Neural progenitor cell (in vitro differentiated cells): Measurements from ENCODE around the gene DAP3. TPM values are rescaled to one million over a fixed set of nuclear protein-coding genes. Genes with fewer than 3 reads are reported as not detected.

ENCODE experiments used
- DNase-seq: peaks from one replicate; pipeline ENCODE4 v3.0.0-alpha.2; 2016; ENCODE audit warnings: low spot score
- H2AFZ ChIP-seq: fragments of 200-600 bp; sonication (generic); replicated peaks from 2 replicates; pipeline ENCODE4 v1.6.1; 2016; ENCODE audit warnings: antibody characterized with exemption
- H3F3A ChIP-seq: fragments of 200-600 bp; sonication (generic); 2 replicates; pipeline ENCODE4 v1.6.1; 2016; ENCODE audit warnings: antibody characterized with exemption, low read depth
- H3K27ac ChIP-seq: fragments of 200-600 bp; sonication (generic); 2 replicates; pipeline ENCODE4 v1.5.1; 2016; ENCODE audit warnings: mild to moderate bottlenecking
- H3K27me3 ChIP-seq: fragments of 200-600 bp; sonication (generic); 2 replicates; pipeline ENCODE4 v1.6.1; 2016; ENCODE audit warnings: mild to moderate bottlenecking, moderate library complexity
- H3K36me3 ChIP-seq: fragments of 200-600 bp; sonication (generic); 2 replicates; pipeline ENCODE4 v1.5.1; 2016
- H3K4me1 ChIP-seq: fragments of 200-600 bp; sonication (generic); 2 replicates; pipeline ENCODE4 v1.6.1; 2016; ENCODE audit warnings: mixed run types
- H3K4me2 ChIP-seq: fragments of 200-600 bp; sonication (generic); 2 replicates; pipeline ENCODE4 v1.6.1; 2016
- H3K4me3 ChIP-seq: fragments of 200-600 bp; sonication (generic); 2 replicates; pipeline ENCODE4 v1.5.1; 2016
- H3K79me2 ChIP-seq: fragments of 200-600 bp; sonication (generic); 2 replicates; pipeline ENCODE4 v1.6.1; 2016; ENCODE audit warnings: low read depth
- H3K9ac ChIP-seq: fragments of 200-600 bp; sonication (generic); 2 replicates; pipeline ENCODE4 v1.6.1; 2016
- H3K9me3 ChIP-seq: fragments of 200-600 bp; sonication (generic); 2 replicates; pipeline ENCODE4 v1.5.1; 2016; ENCODE audit warnings: low read depth
- H4K20me1 ChIP-seq: fragments of 200-600 bp; sonication (generic); 2 replicates; pipeline ENCODE4 v1.6.1; 2016; ENCODE audit warnings: low read depth
- H3K27ac Mint-ChIP-seq: 3 replicates; pipeline ENCODE4 v1.8.0; 2021; ENCODE audit warnings: mixed read lengths
- H3K27me3 Mint-ChIP-seq: 2 replicates; pipeline ENCODE4 v1.8.0; 2022; ENCODE audit warnings: low read depth, mild to moderate bottlenecking, inconsistent platforms, moderate library complexity, mixed read lengths; ENCODE audit not compliant: insufficient read depth
- H3K36me3 Mint-ChIP-seq: 3 replicates; pipeline ENCODE4 v1.8.0; 2021; ENCODE audit warnings: mixed read lengths
- H3K4me1 Mint-ChIP-seq: 3 replicates; pipeline ENCODE4 v1.8.0; 2021; ENCODE audit warnings: mixed read lengths
- H3K4me3 Mint-ChIP-seq: 3 replicates; pipeline ENCODE4 v1.8.0; 2021; ENCODE audit warnings: mild to moderate bottlenecking, moderate library complexity, mixed read lengths
- H3K9me3 Mint-ChIP-seq: 3 replicates; pipeline ENCODE4 v1.8.0; 2020; ENCODE audit warnings: mixed read lengths
- EZH2 ChIP-seq: fragments of 200-600 bp; sonication (generic); IDR thresholded peaks from 2 replicates; pipeline ENCODE4 v1.6.1; 2017; ENCODE audit warnings: antibody characterized with exemption, mild to moderate bottlenecking, moderate library complexity
- EZH2phosphoT487 ChIP-seq: fragments of 200-600 bp; sonication (generic); IDR thresholded peaks from 2 replicates; pipeline ENCODE4 v1.6.1; 2017; ENCODE audit warnings: antibody characterized with exemption
- total RNA-seq: library from RNA; depleted of rRNA; stranded (reverse); fragments of >200 nt; gene quantifications from 2 replicates; pipeline ENCODE4 v1.2.3, GENCODE V29; 2015; ENCODE audit warnings: low replicate concordance
- TF ChIP-seq, protein P1 (sequence below): fragments of 200-600 bp; sonication (generic); IDR thresholded peaks from 2 replicates; pipeline ENCODE4 v1.5.1; 2017; ENCODE audit warnings: antibody characterized with exemption, mild to moderate bottlenecking

Gene DAP3
- total RNA-seq, 1 donor from 2014 or later, result 70.9 TPM

DNA sequence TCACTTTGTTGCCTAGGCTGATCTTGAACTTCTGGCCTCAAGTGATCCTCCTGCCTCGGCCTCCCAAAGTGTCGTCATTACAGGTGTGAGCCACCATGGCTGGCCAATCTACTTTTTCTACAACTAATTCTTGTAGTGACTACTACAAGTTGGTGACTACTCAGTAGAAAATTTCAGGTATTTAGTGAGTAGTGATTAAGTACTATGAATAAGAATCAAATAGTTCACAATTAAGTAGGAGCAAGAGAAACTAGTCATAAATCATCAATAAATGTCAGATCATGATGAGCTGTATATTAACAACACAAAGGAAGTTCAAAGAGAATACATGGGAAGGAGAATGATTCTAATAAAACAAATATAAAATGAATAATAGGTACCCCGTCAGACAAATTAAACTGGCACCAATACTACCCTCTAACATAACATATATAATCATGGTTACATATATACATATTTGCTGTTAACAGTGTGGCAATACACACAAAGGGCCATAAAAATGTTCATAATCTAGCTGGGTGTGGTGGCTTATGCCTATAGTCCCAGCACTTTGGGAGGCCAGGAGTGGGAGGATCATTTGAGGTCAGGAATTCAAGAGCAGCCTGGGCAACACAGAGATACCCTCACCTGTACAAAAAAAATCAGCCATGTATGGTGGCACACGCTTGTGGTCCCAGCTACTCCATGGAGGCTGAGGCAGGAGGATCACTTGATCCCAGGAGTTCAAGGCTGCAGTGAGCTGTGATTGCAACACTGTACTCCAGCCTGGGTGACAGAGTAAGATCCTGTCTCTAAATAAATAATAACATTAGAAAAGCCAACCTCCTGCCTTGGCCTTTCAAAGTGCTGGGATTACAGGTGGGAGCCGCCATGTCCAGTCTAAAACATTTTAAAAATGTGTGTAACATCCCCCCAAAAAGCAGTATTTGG, 19.4 kb upstream of the DAP3 start:
- no peak overlapping the region for H3K27ac ChIP-seq
- H3K9me3 Mint-ChIP-seq, result no peaks in the 10 kb centered on the region
- no peaks in the 10 kb centered on the region for H3K27me3 ChIP-seq
- no peak overlapping the region for H3K4me2 ChIP-seq
- no peak overlapping the region for H3K4me3 Mint-ChIP-seq
- no peaks in the 10 kb centered on the region for H4K20me1 ChIP-seq
- DNase-seq, result no peak
- no peaks in the 10 kb centered on the region for H3K27me3 Mint-ChIP-seq
- H3K36me3 Mint-ChIP-seq, result peaks cover 42% of the 10 kb centered on the region
- no peak overlapping the region for H3K27ac Mint-ChIP-seq
- H3K4me1 Mint-ChIP-seq, result no peaks in the 10 kb centered on the region
- no peaks in the 10 kb centered on the region for H3K9me3 ChIP-seq
- H3K4me1 ChIP-seq, result no peaks in the 10 kb centered on the region
- no peak overlapping the region for H3K4me3 ChIP-seq
- H3K79me2 ChIP-seq, result no peaks in the 10 kb centered on the region
- no peak overlapping the region for H3K9ac ChIP-seq
- peaks cover 3% of the 10 kb centered on the region for H3K36me3 ChIP-seq
- H2AFZ ChIP-seq, result no peak overlapping the region
- no peaks in the 10 kb centered on the region for H3F3A ChIP-seq
- no peak for TF ChIP-seq EZH2
- no peak for TF ChIP-seq EZH2phosphoT487
- TF ChIP-seq, protein P1, sequence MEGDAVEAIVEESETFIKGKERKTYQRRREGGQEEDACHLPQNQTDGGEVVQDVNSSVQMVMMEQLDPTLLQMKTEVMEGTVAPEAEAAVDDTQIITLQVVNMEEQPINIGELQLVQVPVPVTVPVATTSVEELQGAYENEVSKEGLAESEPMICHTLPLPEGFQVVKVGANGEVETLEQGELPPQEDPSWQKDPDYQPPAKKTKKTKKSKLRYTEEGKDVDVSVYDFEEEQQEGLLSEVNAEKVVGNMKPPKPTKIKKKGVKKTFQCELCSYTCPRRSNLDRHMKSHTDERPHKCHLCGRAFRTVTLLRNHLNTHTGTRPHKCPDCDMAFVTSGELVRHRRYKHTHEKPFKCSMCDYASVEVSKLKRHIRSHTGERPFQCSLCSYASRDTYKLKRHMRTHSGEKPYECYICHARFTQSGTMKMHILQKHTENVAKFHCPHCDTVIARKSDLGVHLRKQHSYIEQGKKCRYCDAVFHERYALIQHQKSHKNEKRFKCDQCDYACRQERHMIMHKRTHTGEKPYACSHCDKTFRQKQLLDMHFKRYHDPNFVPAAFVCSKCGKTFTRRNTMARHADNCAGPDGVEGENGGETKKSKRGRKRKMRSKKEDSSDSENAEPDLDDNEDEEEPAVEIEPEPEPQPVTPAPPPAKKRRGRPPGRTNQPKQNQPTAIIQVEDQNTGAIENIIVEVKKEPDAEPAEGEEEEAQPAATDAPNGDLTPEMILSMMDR, result no peak

GRCh38 chr1:155671750-155672149, 17.1 kb upstream of the DAP3 start:
- Histone ChIP-seq H3K79me2 (no peaks in the 10 kb centered on the region), H3K9me3 (no peaks in the 10 kb centered on the region), H3K27ac (no peak overlapping the region), H3F3A (no peaks in the 10 kb centered on the region), H3K4me3 (no peak overlapping the region), H3K9ac (no peak overlapping the region), H3K4me1 (no peaks in the 10 kb centered on the region), H3K36me3 (peaks cover 3% of the 10 kb centered on the region), H2AFZ (no peak overlapping the region), H3K27me3 (no peaks in the 10 kb centered on the region), H3K4me2 (no peak overlapping the region), H4K20me1 (no peaks in the 10 kb centered on the region)
- no peak for TF ChIP-seq EZH2phosphoT487
- TF ChIP-seq, protein P1, result no peak
- TF ChIP-seq EZH2, result no peak
- no peak overlapping the region for H3K27ac Mint-ChIP-seq
- H3K4me3 Mint-ChIP-seq, result no peak overlapping the region
- peaks cover 48% of the 10 kb centered on the region for H3K36me3 Mint-ChIP-seq
- no peaks in the 10 kb centered on the region for H3K4me1 Mint-ChIP-seq
- no peaks in the 10 kb centered on the region for H3K9me3 Mint-ChIP-seq
- DNase-seq, result no peak
- H3K27me3 Mint-ChIP-seq, result peaks cover 3% of the 10 kb centered on the region

DNA sequence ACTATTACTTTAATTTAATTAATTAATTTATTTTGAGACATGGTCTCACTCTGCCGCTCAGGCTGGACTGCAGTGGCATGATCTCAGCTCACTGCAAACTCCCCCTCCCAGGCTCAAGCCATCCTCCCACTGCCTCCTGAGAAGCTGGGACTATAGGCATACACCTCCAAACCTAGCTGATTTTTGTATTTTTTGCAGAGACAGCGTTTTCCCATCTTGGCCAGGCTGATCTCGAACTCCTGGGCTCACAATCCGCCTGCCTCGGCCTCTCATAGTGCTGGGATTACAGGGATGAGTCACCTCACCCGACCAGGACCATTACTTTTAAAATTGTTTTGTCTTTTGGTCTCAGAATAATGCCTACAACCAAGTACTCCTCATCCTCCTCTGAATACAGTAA, 15.9 kb upstream of the DAP3 start:
- peaks cover 49% of the 10 kb centered on the region for H3K36me3 Mint-ChIP-seq

More for the DNA sequence above, 15.9 kb upstream of the DAP3 start:
- H3K4me2 ChIP-seq, result no peak overlapping the region
- Mint-ChIP-seq H3K4me3 (no peak overlapping the region), H3K4me1 (no peaks in the 10 kb centered on the region), H3K27me3 (peaks cover 3% of the 10 kb centered on the region), H3K9me3 (no peaks in the 10 kb centered on the region), H3K27ac (no peak overlapping the region)
- H3K27me3 ChIP-seq, result no peaks in the 10 kb centered on the region
- no peaks in the 10 kb centered on the region for H3F3A ChIP-seq
- H3K9ac ChIP-seq, result no peak overlapping the region
- peaks cover 5% of the 10 kb centered on the region for H3K36me3 ChIP-seq
- TF ChIP-seq EZH2phosphoT487 (no peak), EZH2 (no peak)
- TF ChIP-seq, protein P1, result no peak
- H3K79me2 ChIP-seq, result no peaks in the 10 kb centered on the region
- no peak overlapping the region for H3K27ac ChIP-seq
- no peak overlapping the region for H3K4me3 ChIP-seq
- DNase-seq, result no peak
- no peak overlapping the region for H2AFZ ChIP-seq
- H3K4me1 ChIP-seq, result no peaks in the 10 kb centered on the region
- H4K20me1 ChIP-seq, result no peaks in the 10 kb centered on the region
- H3K9me3 ChIP-seq, result no peaks in the 10 kb centered on the region
